ENCODE data around the gene MPDU1. TPM values are rescaled to one million over a fixed set of nuclear protein-coding genes. Genes with fewer than 3 reads are reported as not detected.

The MPDU1 gene
- total RNA-seq, 1 donor from 2014 or later: 167 TPM

- Histone ChIP-seq H3K4me1 (peaks cover 15% of the 10 kb centered on the region), H3K27ac (no peak overlapping the region), H3F3A (ENCODE audit: low read depth) (peaks cover 73% of the 10 kb centered on the region), H3K4me3 (no peak overlapping the region), H2AFZ (replicated peaks) (no peak overlapping the region), H3K9ac (no peak overlapping the region), H3K9me3 (ENCODE audit: low read depth) (no peaks in the 10 kb centered on the region), H3K79me2 (ENCODE audit: low read depth) (peaks cover 44% of the 10 kb centered on the region), H4K20me1 (ENCODE audit: low read depth) (peaks cover 34% of the 10 kb centered on the region), H3K36me3 (peaks cover 6% of the 10 kb centered on the region), H3K4me2 (no peak overlapping the region), H3K27me3 (no peaks in the 10 kb centered on the region)
- Mint-ChIP-seq H3K27ac (peak overlapping the region; percentile 87), H3K36me3 (peaks cover 29% of the 10 kb centered on the region), H3K27me3 (ENCODE audit: insufficient read depth, low read depth) (peaks cover 13% of the 10 kb centered on the region), H3K4me3 (peak overlapping the region; percentile 28), H3K4me1 (peaks cover 45% of the 10 kb centered on the region), H3K9me3 (no peaks in the 10 kb centered on the region)
- TF ChIP-seq EZH2 (IDR thresholded peaks at IDR 0.05) (no peak), EZH2phosphoT487 (IDR thresholded peaks at IDR 0.05) (no peak)
- TF ChIP-seq, protein P1, sequence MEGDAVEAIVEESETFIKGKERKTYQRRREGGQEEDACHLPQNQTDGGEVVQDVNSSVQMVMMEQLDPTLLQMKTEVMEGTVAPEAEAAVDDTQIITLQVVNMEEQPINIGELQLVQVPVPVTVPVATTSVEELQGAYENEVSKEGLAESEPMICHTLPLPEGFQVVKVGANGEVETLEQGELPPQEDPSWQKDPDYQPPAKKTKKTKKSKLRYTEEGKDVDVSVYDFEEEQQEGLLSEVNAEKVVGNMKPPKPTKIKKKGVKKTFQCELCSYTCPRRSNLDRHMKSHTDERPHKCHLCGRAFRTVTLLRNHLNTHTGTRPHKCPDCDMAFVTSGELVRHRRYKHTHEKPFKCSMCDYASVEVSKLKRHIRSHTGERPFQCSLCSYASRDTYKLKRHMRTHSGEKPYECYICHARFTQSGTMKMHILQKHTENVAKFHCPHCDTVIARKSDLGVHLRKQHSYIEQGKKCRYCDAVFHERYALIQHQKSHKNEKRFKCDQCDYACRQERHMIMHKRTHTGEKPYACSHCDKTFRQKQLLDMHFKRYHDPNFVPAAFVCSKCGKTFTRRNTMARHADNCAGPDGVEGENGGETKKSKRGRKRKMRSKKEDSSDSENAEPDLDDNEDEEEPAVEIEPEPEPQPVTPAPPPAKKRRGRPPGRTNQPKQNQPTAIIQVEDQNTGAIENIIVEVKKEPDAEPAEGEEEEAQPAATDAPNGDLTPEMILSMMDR (IDR thresholded peaks at IDR 0.05): no peak
- DNase-seq (ENCODE audit: low spot score): no peak
Observed at GRCh38 chr17:7580604-7581575, 2.8 kb upstream of the MPDU1 start.

GRCh38 chr17:7582396-7583252 lies 1.0 kb upstream of the MPDU1 start:
- Mint-ChIP-seq H3K27me3 (ENCODE audit: insufficient read depth, low read depth) (peaks cover 13% of the 10 kb centered on the region), H3K36me3 (peaks cover 21% of the 10 kb centered on the region), H3K4me3 (peak overlapping the region; percentile 100), H3K27ac (peak overlapping the region; percentile 93), H3K4me1 (peaks cover 41% of the 10 kb centered on the region), H3K9me3 (no peaks in the 10 kb centered on the region)
- H2AFZ ChIP-seq (replicated peaks): no peak overlapping the region
- no peaks in the 10 kb centered on the region for H3K27me3 ChIP-seq
- DNase-seq (ENCODE audit: low spot score): no peak
- no peak overlapping the region for H3K4me3 ChIP-seq
- no peaks in the 10 kb centered on the region for H3K36me3 ChIP-seq
- no peaks in the 10 kb centered on the region for H3K9me3 ChIP-seq (ENCODE audit: low read depth)
- no peak overlapping the region for H3K9ac ChIP-seq
- peaks cover 17% of the 10 kb centered on the region for H4K20me1 ChIP-seq (ENCODE audit: low read depth)
- H3K27ac ChIP-seq: peak overlapping the region; percentile 93
- peaks cover 15% of the 10 kb centered on the region for H3K4me1 ChIP-seq
- H3F3A ChIP-seq (ENCODE audit: low read depth): peaks cover 57% of the 10 kb centered on the region
- peaks cover 33% of the 10 kb centered on the region for H3K79me2 ChIP-seq (ENCODE audit: low read depth)
- peak overlapping the region; percentile 19 for H3K4me2 ChIP-seq
- no peak for TF ChIP-seq EZH2phosphoT487 (IDR thresholded peaks at IDR 0.05)
- no peak for TF ChIP-seq EZH2 (IDR thresholded peaks at IDR 0.05)
- TF ChIP-seq, protein P1 (IDR thresholded peaks at IDR 0.05): no peak

GRCh38 chr17:7586673-7587419 lies 3.2 kb downstream of the MPDU1 start:
- peaks cover 53% of the 10 kb centered on the region for H3F3A ChIP-seq (ENCODE audit: low read depth)
- Mint-ChIP-seq H3K4me1 (peaks cover 32% of the 10 kb centered on the region), H3K9me3 (no peaks in the 10 kb centered on the region), H3K36me3 (peaks cover 20% of the 10 kb centered on the region), H3K27me3 (ENCODE audit: insufficient read depth, low read depth) (peaks cover 17% of the 10 kb centered on the region), H3K27ac (no peak overlapping the region), H3K4me3 (no peak overlapping the region)
- H3K4me1 ChIP-seq: peaks cover 40% of the 10 kb centered on the region
- TF ChIP-seq, protein P1 (IDR thresholded peaks at IDR 0.05): peak; percentile 16
- TF ChIP-seq EZH2 (IDR thresholded peaks at IDR 0.05) (no peak), EZH2phosphoT487 (IDR thresholded peaks at IDR 0.05) (no peak)
- no peak overlapping the region for H3K27ac ChIP-seq
- H3K9me3 ChIP-seq (ENCODE audit: low read depth): no peaks in the 10 kb centered on the region
- H3K9ac ChIP-seq: no peak overlapping the region
- H3K79me2 ChIP-seq (ENCODE audit: low read depth): peaks cover 41% of the 10 kb centered on the region
- H4K20me1 ChIP-seq (ENCODE audit: low read depth): peaks cover 5% of the 10 kb centered on the region
- H3K36me3 ChIP-seq: no peaks in the 10 kb centered on the region
- DNase-seq (ENCODE audit: low spot score): no peak
- H3K4me2 ChIP-seq: no peak overlapping the region
- no peaks in the 10 kb centered on the region for H3K27me3 ChIP-seq
- no peak overlapping the region for H3K4me3 ChIP-seq
- H2AFZ ChIP-seq (replicated peaks): no peak overlapping the region

All from neural progenitor cell (in vitro differentiated cells).